Measurements from ENCODE around the gene RGS1.

The RGS1 gene

DNA sequence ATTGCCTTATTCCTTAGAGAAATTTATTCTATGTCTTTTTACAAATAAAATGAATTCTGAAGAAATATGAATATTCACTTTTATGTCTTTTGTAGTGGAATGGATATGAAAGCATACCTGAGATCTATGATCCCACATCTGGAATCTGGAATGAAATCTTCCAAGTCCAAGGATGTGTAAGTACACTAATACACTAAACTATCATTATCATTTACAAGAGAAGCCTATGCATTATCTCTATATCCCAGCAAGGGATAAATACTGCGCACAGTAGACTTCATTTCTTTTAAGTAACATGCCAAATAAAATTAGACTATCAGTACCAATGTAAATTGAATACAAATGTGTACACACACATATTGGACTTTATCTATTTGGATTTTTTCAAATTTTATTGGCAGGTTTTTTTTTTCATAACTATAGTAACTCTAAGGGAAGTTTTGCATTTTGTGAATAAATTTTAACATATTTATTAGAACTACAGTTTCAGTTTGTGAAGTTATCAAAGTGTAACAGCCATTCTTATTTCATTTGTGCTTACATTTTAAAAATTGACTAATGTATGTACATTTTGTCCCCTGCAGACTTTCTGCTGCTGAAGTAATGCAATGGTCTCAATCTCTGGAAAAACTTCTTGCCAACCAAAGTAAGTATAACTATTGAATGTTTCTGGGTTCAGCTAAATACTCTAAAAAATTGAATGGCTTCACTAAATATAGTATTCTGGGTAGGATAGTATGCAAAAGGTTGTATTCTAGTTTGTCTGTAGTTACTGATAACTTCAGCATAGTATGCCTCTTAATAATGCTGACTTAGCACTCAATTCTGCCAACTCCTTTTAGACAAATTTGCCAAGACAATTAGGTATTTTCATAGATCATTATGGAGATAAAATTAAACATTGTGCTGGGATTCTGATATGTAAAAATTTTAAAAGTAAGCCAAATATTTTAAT is 894 bp downstream of the RGS1 start:
- no peak overlapping the region for H3K4me3 ChIP-seq (replicated peaks; ENCODE audit: low read depth, low read length)
- TF ChIP-seq, protein P1, sequence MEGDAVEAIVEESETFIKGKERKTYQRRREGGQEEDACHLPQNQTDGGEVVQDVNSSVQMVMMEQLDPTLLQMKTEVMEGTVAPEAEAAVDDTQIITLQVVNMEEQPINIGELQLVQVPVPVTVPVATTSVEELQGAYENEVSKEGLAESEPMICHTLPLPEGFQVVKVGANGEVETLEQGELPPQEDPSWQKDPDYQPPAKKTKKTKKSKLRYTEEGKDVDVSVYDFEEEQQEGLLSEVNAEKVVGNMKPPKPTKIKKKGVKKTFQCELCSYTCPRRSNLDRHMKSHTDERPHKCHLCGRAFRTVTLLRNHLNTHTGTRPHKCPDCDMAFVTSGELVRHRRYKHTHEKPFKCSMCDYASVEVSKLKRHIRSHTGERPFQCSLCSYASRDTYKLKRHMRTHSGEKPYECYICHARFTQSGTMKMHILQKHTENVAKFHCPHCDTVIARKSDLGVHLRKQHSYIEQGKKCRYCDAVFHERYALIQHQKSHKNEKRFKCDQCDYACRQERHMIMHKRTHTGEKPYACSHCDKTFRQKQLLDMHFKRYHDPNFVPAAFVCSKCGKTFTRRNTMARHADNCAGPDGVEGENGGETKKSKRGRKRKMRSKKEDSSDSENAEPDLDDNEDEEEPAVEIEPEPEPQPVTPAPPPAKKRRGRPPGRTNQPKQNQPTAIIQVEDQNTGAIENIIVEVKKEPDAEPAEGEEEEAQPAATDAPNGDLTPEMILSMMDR (IDR thresholded peaks at IDR 0.05; ENCODE audit: low read length, missing control alignments), result no peak
- DNase-seq (ENCODE audit: low read depth), result no peak

DNA sequence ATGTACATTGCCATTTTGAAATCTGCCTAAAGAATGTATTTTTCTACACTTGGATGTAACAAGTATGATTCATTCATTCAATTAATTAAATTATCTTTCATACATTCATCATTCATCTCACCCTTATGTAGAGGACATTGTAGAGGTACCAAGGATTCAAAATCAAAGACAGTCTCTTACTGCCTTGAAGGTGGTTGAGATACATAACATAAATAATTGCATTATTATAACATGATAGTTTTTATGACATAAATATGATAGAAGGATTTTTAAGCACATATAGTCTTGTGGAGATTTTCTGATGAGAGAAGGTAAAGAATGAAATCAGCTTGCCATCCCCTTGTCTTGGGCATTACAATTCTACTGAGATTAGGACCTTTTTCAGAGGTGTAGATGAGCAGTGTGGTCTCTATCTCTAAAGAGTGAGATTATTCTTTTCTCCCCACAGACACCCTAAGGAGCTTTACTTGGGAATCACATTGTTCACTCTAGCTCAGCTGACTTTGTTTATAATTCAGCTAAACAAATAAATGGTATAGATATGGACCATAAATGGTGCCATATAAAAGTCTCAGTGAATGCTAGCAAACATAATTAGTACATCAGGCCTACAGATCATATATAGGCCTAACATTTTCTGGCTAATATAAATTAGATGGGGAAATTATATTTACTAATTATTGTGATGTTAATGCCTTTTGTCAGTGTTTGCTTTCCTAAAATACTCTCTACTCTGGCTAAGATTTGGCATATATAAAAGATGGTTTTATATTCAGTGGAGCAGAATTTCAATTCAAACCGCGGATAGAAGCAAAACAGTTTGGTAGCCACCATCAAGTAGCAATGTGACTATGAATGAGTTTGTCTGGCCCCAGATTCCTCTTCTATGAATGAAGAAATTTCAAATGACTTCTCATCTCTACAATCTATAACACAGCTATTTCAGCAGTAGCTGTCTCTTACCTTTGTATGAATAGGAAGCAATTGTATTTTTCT is 1.9 kb downstream of the RGS1 start:
- TF ChIP-seq, protein P1 (IDR thresholded peaks at IDR 0.05; ENCODE audit: low read length, missing control alignments), result no peak
- H3K4me3 ChIP-seq (replicated peaks; ENCODE audit: low read depth, low read length), result no peak overlapping the region
- no peak for DNase-seq (ENCODE audit: low read depth)

DNA sequence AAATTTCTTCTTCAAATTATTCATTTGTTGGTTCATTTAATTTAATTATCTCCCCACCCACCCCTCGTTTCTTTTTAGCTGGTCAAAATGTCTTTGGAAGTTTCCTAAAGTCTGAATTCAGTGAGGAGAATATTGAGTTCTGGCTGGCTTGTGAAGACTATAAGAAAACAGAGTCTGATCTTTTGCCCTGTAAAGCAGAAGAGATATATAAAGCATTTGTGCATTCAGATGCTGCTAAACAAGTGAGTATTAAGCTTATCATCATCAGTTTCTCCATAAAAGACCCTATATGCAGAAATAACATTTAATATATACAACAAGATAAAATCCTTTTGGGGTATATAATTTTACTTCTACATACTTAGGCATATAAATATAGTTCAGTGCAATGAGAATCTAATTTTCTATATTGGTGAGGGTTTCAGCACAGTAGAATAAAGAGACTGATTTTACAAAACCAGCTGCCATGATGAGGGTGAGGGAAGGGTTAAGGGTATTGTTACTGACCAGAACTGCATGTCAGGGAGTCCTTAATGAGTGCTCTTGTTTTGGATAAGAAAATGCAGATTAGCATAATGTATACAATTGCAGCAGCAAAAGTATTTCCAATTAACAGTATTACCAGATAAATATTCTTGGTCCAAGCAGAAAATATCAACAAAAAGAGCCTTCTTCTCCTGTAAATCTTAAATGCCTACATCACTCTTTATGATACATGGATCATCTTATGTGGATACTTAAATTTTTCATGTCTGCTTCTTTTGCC is 2.8 kb downstream of the RGS1 start:
- no peak for DNase-seq (ENCODE audit: low read depth)
- no peak overlapping the region for H3K4me3 ChIP-seq (replicated peaks; ENCODE audit: low read depth, low read length)
- TF ChIP-seq, protein P1 (IDR thresholded peaks at IDR 0.05; ENCODE audit: low read length, missing control alignments), result no peak

DNA sequence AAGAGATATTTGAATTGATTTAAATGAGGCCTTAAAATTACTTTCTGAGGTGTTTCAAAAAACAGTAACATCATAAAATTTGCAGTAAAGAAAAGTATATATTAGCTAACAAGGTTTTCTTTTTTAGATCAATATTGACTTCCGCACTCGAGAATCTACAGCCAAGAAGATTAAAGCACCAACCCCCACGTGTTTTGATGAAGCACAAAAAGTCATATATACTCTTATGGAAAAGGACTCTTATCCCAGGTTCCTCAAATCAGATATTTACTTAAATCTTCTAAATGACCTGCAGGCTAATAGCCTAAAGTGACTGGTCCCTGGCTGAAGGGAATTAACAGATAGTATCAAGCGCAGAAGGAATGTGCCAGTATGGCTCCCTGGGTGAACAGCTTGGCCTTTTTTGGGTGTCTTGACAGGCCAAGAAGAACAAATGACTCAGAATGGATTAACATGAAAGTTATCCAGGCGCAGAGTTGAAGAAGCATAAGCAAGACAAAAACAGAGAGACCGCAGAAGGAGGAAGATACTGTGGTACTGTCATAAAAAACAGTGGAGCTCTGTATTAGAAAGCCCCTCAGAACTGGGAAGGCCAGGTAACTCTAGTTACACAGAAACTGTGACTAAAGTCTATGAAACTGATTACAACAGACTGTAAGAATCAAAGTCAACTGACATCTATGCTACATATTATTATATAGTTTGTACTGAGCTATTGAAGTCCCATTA is 3.6 kb downstream of the RGS1 start:
- DNase-seq (ENCODE audit: low read depth), result peak; percentile 28
- TF ChIP-seq, protein P1 (IDR thresholded peaks at IDR 0.05; ENCODE audit: low read length, missing control alignments), result no peak
- no peak overlapping the region for H3K4me3 ChIP-seq (replicated peaks; ENCODE audit: low read depth, low read length)

DNA sequence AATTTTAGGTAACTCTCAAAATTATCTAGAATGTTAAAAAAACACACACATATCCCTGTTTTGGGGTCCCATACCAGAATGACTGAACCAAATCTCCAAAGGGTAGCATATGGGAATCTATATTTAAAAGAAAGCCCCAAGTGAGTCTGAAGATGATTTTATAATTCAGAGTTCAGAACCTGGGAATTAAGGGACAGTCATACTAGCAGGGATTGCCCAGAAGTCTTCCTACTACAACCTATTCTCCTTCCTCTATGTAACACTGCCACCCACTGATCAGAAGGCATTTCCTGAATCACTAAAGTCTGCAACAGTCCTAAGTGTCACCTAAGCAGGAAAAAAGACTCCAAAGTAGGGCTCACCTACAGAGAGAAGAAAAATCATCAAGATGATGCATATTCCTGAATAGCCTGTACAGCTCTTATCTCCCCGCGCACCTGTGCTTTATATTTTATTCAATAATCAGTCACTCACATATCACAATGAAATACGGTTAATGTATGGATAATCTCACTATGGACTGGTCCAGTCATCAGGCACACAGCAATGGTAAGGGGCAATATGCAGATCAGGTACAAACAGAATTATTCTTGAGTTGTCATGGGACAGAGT is 4.9 kb downstream of the RGS1 start:
- H3K4me3 ChIP-seq (replicated peaks; ENCODE audit: low read depth, low read length), result no peak overlapping the region
- TF ChIP-seq, protein P1 (IDR thresholded peaks at IDR 0.05; ENCODE audit: low read length, missing control alignments), result peak; percentile 67
- peak; percentile 83 for DNase-seq (ENCODE audit: low read depth)
